HT1080 (cell line): ENCODE data around the gene SMAD2. TPM values are rescaled to one million over a fixed set of nuclear protein-coding genes. Genes with fewer than 3 reads are reported as not detected.
"Not testable (repeated sequence)": the region's sequence is repeated elsewhere in the genome, so short reads cannot be mapped to it uniquely, and the experiment has no call there.

ENCODE experiments used
- DNase-seq: peaks from one replicate; pipeline ENCODE4 v3.0.0-alpha.2; 2015; ENCODE audit warnings: low read depth
- total RNA-seq: library from RNA; depleted of rRNA; stranded (reverse); fragments of >200 nt; shearing (Covaris generic); gene quantifications from 2 replicates; pipeline ENCODE4 v1.2.3, GENCODE V29; 2014

The SMAD2 gene
- total RNA-seq, 1 experiment from 2014 or later, result 72.7 TPM

DNA sequence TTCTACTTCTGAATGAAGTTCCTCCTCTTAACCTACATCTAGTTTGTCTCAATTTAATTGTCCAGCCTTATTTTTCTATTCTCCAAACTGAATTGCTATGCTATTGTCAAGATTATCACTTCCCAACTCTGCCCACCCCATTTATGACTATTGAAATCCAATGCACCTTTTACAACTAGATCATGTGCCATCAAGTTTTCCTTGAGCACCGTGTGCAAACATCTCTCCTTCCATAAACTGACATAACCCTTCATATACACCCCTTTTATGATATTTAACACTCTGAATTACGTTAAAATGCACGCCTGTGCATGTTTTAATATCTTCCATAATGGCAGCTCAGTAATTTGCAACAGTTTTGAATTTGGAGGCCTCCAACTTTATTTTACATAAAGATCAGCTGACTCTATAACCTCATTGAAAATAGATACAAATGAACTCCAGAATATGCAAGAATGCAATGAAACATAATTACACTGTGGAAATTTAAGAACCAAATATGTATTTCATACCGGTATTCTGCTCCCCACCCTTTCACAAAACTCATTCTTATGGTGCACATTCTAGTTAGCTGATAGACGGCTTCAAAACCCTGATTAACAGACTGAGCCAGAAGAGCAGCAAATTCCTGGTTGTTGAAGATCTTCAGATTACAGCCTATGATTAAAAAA, 85.5 kb downstream of the SMAD2 start:
- no peak for DNase-seq

DNA sequence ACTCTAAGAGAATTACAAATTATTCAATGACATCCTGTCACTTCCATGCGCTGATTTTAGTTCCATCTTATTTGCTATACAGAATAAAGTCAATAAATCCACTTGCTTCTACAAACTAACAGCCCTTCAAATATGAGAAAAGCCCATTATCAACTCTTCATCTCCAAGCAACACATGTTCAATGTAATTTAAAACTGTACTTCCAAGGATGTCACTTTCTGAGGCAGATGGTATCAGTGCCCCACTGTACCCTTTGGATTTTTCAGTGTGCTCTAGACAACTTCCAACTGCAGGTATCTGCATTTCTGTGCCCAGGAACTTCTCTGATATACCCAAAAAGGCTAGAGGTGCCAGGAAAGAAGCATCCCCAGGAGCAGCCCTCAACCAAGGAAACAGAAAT, 87.6 kb downstream of the SMAD2 start:
- no peak for DNase-seq

DNA sequence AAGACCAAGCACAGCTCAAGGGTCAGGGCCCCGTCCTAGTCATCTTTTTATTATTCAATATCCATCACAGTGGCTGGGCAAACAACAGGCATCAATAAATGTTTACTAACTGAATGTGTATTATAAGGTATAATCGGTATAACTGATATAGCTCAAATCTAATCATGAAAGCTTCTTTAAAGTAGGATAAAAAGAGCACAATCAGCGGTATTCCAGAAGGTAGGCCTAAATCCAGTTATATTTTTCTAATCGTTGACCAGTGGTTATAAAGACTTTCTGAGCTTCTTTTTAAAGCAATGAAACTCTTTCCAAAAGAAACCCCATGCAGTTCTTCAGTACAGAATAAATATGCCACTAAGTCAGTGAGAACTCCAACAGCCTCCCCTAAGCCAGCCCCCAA, 92.1 kb downstream of the SMAD2 start:
- DNase-seq, result no peak

DNA sequence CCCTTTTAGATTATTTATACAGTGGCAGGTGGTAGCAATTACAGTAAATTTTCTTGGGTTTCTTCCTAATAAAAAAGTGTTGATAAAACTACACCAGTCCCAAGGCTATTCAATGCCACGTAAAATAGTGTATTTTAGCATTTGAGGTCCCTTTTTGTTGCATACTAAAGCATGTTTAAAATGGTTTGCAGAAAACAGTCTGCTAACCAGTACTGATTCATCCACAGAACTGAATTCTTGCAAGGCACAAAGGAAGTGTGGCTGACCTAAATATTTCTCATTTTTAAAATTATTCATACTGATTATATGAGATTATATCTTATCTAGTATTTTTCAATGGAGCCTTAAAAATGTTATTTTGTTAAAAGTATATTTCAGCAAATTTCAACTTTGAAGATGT, 98.1 kb downstream of the SMAD2 start:
- no peak for DNase-seq

DNA sequence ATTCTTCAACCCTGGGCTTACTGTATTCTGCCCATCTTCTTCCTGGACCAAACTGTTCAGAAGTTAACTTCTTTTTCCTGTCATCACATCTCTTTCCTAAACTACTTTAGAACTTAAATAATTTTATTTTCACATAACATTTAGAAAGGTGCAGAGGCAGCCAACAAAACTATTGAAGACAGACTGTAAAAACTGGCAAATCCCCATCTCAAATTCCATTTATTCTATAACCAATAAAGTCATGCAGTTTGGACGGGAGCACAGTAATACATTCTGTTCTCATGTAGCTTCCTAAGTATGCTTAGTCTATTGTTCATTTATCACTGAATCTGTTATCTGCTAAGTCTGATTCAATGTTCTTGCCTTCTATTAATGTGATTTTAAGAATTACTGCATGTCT, 99.1 kb downstream of the SMAD2 start:
- no peak for DNase-seq

DNA sequence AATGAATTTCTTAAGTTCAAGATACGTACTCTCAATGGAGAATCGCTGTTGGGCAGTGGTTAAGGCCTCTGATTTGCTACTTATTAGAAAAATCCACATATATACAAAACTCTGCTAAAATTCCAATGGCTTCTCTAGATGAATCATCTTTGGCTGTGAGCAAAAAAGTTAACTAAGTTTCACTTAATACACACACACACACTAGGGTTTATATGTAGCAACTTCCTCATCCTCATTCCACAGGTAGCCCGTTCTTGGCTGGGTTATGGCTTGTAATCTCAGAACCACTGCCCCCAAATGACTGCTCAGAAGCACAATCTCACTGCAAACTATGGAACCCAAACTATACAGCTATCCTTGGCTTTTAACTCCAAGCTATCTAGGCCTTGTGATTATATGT, 99.7 kb downstream of the SMAD2 start:
- no peak for DNase-seq

DNA sequence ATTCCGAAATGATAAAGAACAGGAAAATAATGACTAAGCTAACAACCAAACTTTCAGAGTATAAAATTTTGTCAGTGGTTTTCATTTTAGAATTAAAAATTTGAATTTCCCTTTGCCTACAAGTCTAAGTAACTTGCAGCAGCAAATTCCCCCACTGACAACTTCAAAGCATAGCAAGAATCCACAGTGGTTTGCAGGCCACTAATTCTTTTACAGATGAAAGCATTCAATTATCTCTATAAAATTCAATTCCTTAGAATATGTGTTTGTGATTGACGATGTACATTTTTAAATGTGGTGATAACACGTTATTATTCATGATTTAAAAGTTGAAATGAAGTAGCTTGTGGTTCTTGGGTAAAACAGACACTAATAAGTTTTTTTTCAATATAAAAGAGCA, 100.6 kb downstream of the SMAD2 start:
- no peak for DNase-seq

DNA sequence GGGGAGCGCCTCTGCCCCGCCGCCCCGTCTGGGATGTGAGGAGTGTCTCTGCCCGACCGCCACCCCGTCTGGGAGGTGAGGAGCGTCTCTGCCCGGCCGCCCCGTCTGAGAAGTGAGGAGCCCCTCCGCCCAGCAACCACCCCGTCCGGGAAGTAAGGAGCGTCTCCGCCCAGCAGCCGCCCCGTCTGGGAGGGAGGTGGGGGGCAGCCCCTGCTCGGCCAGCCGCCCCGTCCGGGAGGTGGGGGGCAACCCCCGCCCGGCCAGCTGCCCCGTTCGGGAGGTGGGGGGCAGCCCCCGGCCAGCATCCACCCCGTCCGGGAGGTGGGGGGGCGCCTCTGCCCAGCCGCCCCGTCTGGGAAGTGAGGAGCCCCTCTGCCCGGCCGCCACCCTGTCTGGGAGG, 102.4 kb downstream of the SMAD2 start:
- not testable (repeated sequence) for DNase-seq

DNA sequence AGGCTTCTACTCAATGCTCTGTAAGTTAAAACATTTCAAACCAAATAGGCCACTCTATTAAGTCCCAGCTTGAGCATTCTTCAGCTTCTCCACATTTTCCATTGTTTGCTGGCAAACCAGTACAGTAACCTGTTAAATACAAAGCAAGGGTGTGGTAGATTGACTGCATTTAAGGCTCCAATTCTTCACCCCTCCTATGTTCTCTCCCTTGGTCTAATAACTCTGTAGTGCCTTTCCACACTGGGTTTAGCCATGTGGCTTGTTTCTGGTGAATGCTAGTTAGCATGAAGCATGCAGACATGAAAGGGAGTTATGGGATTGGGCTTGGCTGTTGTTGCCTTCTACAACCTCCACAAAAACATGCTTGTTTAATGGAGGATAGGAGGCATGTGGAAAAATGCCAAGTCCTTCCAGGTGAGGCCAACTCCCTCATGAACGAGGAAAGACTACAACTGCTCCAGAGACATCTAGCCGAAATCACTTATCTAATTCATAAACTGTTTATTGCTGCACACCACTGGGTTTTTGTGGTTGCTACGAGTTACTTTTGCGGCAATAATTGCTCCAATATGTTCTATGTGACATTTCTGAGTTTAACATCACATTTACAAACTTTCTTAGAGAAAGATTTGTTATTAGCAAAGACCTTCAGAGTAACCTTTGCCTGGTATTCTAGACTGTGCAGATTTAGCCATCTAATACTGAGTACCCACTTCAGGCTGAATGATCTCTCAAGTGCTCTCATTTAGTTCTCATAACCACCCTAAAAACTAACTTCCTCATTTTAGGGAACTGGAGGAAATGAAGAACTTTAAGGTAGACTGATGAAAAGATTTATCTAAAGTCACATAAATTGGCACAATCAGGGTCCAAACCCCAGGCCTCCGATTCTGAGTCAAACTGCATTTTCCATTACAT, 104.0 kb downstream of the SMAD2 start:
- no peak for DNase-seq

DNA sequence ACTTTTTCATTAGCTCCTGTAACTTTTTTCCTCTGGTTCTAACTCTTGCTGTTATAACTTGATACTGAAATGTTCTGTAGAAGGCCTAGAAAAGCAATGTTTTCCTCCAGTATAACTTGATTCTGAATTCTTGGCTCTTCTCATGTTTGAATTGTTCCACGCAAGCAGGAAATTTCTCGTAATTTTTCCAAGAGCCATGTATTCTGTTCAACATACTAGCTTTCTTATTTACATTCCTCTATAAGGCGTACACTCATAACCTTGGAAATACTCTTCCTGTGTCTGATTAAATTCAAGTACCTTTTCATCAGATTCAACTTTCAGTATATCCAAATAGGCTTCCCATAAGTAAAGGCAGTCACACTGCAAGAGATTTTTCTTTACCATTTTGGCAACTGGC, 109.1 kb downstream of the SMAD2 start:
- no peak for DNase-seq

DNA sequence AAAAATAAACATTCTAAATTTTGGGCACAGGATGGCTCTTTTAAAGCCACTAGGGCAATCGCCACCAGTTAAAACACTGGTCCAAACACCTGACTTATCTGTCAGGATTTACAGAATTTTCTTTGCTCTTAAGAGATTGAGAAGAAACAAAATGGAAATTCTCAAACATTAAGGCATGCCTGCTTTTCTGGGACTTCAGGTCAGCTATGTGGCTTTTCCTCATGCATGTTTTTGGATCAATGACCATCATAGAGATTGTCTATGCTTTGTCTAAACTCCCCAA, 112.7 kb downstream of the SMAD2 start:
- no peak for DNase-seq

DNA sequence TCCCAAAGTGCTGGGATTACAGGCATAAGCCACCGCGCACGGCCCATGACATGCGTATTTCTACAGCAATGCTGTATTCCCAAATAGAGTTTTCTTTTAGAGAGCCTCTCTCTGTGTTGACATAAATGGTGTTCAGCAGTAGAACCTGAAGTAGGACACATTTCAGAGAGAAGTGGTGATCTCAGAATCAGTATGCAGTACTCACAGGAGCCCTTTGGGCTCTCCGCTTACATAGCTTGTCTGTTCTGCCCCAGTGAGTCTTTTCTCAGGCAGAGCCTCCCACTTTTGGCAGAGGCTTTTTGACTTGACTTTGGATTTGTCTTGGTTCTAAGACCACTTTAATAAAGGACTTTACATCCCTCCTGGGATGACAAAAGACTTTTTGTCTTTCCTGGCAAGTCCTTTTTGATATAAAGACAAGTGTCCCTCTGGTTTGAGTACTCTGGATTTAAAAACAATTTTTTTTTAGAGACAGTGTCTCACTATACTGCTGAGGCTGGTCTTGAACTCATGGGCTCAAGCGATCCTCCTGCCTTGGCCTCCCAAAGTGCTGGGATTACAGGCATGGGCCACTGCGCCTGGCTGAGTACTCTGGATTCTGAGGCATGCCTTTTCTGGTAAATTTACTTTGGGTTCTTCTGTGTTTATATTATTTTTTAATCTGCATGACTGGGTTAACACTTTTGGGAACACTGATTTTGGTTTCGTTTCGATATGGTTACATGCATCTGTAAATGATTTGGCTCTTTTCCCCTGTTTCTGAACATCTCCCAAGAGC, 113.3 kb downstream of the SMAD2 start:
- no peak for DNase-seq

DNA sequence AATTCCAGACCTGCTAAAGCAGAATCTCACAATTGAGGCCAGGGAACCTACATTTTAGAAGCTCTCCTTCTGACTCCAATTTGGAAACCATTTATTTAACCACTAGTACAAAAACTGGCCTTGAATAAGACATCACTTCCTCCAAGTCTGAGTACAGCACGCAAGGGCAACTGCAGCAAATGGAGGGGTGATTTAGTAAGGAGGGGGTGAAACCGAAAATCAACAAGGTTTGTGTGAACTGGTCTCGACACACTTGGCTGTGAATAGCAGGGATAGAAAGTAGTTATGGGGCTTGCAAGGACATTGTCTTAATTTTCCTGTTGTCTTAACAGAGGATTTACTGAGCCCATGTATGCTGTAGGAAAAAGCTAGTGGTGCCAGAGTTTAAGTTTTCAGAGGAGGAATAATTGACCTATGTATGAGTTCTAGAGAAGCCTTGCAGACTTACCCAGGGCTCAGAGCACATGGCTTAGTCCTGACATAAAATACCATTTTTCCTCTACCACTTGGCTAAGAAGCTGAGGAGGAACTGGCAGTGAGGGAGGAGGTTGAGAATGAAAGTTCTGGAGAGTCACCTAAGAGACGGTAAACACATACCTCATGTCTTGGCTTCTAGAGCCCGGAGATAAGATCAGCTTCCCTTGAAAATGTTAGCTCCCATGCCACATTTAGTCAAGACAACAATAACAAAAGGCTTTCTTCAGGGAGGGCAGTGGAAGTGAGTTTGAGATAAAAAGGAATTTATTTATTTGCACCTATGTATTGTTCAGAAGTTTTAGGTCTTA, 114.8 kb downstream of the SMAD2 start:
- DNase-seq, result no peak

DNA sequence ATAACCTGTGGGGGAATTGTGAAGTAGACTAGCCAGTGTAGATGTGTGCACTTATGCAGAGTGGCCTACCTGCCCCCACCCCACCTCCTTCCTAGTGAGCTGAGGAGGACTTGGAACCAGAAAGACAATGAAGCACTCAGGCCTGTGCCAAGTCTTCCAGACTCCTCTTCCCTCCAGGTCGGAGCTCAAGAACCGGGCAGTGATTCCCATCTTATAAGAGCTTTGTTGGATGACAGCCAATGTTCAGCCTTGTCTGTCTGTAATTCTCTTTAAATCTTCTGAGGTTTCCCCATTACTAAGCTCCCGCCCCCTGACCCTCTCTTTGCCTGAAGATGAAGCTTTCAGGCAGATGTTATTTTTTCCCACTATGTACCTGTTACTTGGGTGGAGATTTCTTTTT, 121.0 kb downstream of the SMAD2 start:
- DNase-seq, result no peak

DNA sequence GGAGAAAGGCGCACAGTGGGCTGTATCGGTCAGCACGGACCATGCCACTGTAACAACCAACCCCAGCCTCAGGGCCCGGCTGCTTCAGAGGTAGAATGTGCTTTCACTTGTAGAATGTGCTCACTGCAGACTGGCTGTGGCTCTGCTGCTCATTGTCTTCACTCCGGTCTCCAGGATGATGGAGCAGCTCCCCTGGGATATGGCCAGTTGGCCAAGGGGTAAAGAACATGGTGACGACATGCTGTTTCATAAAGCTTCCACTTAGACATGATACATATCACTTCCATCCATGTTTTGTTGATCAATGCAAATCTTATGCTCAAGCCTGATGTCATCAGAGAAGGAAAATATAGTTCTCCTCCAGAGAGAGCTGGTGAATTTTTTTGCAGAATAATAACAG, 127.7 kb downstream of the SMAD2 start:
- no peak for DNase-seq

DNA sequence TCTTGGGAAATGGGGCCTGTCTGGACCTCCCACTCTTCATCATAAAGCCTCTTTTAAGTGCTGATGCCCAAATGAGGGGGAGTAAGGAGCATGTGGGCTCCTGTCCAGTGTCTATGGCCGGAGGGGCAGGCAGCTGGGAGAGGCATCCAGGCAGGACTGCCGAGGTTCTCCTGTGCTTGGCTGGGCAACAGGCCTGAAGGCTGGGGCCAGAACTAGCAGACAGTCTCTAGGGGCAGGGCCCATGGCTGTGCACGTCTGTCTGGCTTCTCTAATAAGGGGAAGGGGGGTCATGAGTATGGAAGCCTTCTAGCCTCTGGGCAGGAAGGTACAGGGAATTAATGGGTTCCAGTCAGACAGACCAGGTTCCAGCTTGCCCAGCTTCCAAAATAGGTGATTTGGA, 128.6 kb downstream of the SMAD2 start:
- no peak for DNase-seq

DNA sequence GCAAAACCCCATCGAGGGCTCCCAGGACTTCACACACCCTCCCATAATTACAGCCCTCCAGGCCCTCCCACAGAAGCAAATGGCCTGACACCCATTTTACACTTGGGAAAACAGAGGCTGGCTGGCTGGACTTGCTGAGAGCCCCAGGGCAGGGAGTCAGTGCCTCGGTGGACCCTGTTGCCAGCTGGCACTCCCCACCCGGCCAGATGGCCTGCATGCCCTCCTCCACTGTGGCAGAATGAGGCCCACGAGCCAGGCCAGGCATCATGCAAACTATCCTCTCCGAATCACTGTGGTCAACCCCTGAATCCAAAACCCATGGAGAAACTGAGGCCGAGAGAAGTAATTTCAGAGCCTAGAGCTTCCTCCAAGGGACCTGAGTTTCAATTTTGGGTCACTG, 129.7 kb downstream of the SMAD2 start:
- DNase-seq, result no peak

DNA sequence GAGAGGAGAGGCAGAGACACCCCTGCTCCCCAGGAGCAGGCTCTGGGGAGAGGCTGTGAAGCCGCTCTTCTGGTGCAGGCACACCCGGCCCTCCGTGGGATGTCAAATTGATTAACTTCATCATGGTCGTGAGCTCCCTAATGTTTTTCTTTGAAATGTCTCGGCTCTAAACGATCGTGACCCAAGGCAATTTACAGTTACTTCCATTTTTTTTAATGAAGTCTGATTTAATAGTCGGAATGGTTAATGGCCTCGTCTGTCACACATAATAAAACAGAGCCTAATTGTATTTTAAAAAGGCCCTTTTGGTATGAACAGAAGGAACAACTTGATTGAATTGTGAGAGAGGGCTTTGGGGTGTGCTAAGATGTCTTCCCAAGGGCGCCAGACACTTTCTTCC, 130.2 kb downstream of the SMAD2 start:
- no peak for DNase-seq

DNA sequence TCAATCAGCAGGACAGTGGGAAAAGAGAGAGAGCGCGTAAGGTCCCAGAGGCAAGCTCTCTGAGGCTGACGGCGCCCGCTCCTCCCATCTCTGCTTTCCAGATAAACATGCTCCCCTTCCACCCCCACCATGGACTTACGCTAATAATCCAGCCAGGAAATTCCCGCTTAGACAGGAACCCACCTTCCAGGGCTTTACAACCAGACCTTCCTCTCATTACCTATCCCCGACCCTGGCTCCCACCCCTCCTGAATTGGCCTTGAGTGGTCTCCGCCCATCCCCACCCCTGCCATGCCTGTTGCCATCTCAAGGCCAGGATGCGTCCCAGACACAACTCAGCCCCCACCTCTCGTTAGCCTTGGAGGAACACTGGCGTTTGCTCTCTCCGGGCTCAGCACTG, 131.1 kb downstream of the SMAD2 start:
- DNase-seq, result no peak

DNA sequence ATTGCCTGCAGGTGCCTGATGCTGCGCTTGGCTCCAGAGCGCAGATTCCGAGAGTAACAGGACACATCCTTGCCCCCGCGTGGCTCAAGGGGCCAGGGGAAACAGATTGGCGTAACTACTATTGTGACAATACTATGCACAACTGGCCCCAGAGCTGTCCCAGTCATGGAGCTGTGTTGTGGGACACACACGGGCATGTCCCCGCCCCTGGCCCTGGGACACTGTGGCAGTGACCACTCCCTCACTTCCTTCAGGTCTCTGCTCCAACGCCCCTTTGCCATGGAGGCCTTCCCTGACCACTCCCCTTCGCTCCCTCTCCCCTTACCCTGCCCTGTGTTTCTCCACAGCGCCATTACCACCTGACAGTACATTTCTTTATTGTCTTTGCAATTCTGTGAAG, 132.1 kb downstream of the SMAD2 start:
- DNase-seq, result no peak

DNA sequence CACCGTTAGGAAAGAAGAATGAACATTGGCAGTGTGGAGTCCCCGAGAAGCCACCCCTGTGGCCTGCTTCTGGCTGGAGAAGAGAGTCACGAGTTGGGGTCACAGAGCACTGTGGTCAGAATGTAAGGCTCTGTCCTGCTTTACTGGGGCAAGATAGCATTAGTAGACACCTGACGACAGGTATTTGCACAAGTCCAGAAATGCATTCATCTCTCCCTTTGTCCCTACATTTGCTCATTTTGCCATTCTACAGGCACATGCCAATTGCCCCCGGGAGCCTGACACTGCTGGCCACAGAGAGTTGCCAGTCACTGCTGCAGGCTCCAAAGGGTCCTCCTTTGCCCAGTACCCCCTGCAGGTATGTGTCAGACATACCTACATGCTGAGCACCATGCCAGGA, 133.3 kb downstream of the SMAD2 start:
- no peak for DNase-seq

DNA sequence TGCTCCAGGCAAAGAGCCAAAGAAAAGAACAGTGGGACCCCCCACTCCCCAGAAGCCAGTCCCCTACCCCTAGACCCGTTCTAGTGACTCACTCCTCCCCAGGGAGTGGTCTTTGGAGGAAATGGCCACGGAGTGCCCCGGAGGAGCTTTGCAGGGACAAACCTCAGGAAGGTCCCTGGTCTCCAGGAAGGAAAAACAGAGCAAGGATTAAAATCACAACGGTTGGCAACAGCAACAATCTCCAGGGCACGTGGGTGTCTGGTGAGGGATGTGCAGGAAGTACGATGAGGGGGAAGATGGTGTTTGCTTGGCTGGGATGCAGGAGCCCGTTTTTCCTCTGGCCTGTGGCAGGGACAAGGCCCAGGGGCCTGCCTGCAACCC, 135.0 kb downstream of the SMAD2 start:
- DNase-seq, result peak; percentile 10
